Glomerular visceral epithelial cell (primary cell): ENCODE data around the gene DDX39A.

Experiments used
- DNase-seq: peaks from one replicate; pipeline ENCODE4 v3.0.0-alpha.2; 2016; ENCODE audit errors: extremely low spot score

Gene DDX39A

DNA sequence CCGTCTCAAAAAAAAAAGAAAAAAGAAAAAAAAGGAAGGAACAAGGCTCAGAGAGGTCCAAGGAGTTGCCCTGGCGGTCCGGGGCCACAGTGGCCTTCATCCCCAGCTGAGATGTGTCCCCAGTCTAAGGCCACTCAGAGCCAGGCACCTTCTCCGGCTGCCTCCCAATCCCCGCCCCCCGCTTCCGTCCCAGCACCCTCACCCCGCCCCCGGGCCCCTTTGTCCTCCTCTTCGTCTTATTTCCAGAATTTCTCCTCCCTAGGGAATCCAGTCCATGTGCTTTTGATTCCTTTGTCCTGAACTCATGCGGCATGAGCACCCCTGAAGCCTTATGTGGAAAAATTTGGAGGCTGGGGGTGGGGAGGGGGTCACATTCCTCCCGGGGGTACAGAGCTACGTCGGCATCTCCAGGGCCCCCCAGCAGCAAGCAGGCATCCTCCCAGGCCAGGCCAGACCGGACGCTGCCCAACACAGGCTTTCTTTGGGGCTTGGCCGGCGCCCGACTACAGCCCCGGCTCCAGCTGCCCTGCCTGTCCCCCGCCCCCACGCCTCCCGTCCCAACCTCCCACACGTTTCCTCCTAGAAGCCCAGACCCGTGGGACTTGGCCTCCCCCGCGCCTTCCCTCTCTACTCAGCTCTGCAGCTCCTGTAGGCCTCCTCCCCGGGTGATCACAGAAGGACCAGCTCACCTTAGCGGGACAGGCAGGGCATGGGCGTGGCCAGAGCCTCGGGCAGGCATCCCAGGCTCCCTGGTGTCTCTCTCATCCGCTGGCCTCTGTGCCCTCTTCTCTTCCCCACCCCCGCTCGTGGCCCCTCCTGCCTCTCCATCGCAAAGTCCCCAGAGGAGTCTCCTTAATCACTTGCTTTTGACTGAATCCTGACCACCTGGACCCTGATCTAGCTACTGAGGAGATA lies 55.7 kb downstream of the DDX39A start:
- DNase-seq: peak; percentile 72

DNA sequence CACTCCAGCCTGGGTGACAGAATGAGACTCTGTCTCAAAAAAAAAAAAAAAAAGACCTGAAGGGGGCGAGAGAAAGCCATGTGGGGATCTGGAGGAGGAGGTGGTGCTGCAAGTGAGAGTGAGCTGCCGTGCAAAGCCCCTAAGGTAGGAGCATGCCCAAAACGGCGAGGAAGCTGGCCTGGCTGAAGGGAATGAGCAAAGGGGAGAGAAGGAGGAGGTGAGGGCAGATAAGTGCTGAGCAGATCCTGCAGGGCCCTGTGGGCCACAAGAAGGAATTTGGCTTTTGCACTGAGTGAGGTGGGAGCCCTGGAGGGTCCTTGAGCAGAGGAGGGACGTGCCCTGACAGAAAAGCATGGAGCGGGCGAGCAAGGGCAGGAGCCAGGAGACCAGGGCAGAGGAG lies 57.3 kb downstream of the DDX39A start:
- DNase-seq: no peak
